ENCODE measurements around the gene TM4SF18. TPM values are rescaled to one million over a fixed set of nuclear protein-coding genes. Genes with fewer than 3 reads are reported as not detected.

TM4SF18 gene
- polyA plus RNA-seq, 1 of the 3 experiments (the other 2 are of a cell fraction), result 0.30 TPM

DNA sequence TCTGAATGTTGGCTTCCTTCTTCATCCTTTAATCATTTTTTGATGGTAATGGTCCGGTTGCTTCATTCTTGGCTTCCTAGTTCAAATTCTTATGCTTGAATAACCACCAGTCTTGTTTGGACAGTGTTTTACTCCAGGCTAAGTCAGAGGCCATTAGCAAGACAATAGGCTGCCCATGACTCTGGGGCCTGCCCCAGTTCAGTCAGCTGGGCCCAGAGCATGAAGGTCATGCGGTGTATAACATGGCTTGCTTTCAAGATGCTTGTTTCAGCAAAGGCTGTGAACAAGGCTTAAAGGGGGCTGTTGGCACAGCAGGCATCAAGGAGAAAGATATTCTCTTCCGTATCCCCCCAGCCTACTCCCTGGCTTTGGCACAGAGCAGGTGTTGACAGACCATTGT lies 13.7 kb downstream of the TM4SF18 start:
- H4K20me1 ChIP-seq (ENCODE audit: insufficient read depth), result no peaks in the 10 kb centered on the region
- POLR2A ChIA-PET, result no interaction called here
- H3F3A ChIP-seq (replicated peaks; ENCODE audit: insufficient read depth), result peaks cover 7% of the 10 kb centered on the region
- no peaks in the 10 kb centered on the region for H3K9me2 ChIP-seq
- H3K9ac ChIP-seq, result no peak overlapping the region
- TF ChIP-seq ELF1 (IDR thresholded peaks at IDR 0.05) (no peak), USF1 (IDR thresholded peaks at IDR 0.05; ENCODE audit: borderline replicate concordance, low read depth) (no peak), MEF2A (IDR thresholded peaks at IDR 0.05; ENCODE audit: borderline replicate concordance, low read depth) (no peak), NFIC (IDR thresholded peaks at IDR 0.05; ENCODE audit: borderline replicate concordance) (no peak), FOXM1 (IDR thresholded peaks at IDR 0.05; ENCODE audit: low read depth) (no peak), RFX5 (IDR thresholded peaks at IDR 0.05; ENCODE audit: low read length) (no peak), POLR2AphosphoS5 (IDR thresholded peaks at IDR 0.05; ENCODE audit: low read depth, low read length) (no peak), TCF12 (IDR thresholded peaks at IDR 0.05) (no peak), YY1 (IDR thresholded peaks at IDR 0.05; ENCODE audit: low read depth) (no peak), RXRA (IDR thresholded peaks at IDR 0.05; ENCODE audit: borderline replicate concordance, low read depth) (no peak), CHD2 (IDR thresholded peaks at IDR 0.05; ENCODE audit: low read length, partially characterized antibody) (no peak), EZH2phosphoT487 (IDR thresholded peaks at IDR 0.05; ENCODE audit: borderline replicate concordance, low read depth) (no peak), GATA2 (CRISPR knock-in tag; IDR thresholded peaks at IDR 0.05) (no peak), USF2 (IDR thresholded peaks at IDR 0.05; ENCODE audit: borderline replicate concordance, low read depth, low read length) (no peak), GABPA (IDR thresholded peaks at IDR 0.05; ENCODE audit: low read depth) (no peak), TAF1 (IDR thresholded peaks at IDR 0.05; ENCODE audit: borderline replicate concordance, low read depth, low read length) (no peak)
- TF ChIP-seq, protein P1, sequence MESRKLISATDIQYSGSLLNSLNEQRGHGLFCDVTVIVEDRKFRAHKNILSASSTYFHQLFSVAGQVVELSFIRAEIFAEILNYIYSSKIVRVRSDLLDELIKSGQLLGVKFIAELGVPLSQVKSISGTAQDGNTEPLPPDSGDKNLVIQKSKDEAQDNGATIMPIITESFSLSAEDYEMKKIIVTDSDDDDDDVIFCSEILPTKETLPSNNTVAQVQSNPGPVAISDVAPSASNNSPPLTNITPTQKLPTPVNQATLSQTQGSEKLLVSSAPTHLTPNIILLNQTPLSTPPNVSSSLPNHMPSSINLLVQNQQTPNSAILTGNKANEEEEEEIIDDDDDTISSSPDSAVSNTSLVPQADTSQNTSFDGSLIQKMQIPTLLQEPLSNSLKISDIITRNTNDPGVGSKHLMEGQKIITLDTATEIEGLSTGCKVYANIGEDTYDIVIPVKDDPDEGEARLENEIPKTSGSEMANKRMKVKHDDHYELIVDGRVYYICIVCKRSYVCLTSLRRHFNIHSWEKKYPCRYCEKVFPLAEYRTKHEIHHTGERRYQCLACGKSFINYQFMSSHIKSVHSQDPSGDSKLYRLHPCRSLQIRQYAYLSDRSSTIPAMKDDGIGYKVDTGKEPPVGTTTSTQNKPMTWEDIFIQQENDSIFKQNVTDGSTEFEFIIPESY (IDR thresholded peaks at IDR 0.05; ENCODE audit: borderline replicate concordance, low read depth), result no peak
- TF ChIP-seq, protein P2, sequence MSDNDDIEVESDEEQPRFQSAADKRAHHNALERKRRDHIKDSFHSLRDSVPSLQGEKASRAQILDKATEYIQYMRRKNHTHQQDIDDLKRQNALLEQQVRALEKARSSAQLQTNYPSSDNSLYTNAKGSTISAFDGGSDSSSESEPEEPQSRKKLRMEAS (IDR thresholded peaks at IDR 0.05; ENCODE audit: low read depth), result no peak
- TF ChIP-seq, protein P3, sequence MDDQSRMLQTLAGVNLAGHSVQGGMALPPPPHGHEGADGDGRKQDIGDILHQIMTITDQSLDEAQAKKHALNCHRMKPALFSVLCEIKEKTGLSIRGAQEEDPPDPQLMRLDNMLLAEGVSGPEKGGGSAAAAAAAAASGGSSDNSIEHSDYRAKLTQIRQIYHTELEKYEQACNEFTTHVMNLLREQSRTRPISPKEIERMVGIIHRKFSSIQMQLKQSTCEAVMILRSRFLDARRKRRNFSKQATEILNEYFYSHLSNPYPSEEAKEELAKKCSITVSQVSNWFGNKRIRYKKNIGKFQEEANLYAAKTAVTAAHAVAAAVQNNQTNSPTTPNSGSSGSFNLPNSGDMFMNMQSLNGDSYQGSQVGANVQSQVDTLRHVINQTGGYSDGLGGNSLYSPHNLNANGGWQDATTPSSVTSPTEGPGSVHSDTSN (IDR thresholded peaks at IDR 0.05), result no peak
- TF ChIP-seq, protein P4, sequence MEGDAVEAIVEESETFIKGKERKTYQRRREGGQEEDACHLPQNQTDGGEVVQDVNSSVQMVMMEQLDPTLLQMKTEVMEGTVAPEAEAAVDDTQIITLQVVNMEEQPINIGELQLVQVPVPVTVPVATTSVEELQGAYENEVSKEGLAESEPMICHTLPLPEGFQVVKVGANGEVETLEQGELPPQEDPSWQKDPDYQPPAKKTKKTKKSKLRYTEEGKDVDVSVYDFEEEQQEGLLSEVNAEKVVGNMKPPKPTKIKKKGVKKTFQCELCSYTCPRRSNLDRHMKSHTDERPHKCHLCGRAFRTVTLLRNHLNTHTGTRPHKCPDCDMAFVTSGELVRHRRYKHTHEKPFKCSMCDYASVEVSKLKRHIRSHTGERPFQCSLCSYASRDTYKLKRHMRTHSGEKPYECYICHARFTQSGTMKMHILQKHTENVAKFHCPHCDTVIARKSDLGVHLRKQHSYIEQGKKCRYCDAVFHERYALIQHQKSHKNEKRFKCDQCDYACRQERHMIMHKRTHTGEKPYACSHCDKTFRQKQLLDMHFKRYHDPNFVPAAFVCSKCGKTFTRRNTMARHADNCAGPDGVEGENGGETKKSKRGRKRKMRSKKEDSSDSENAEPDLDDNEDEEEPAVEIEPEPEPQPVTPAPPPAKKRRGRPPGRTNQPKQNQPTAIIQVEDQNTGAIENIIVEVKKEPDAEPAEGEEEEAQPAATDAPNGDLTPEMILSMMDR (IDR thresholded peaks at IDR 0.05), result no peak
- no peaks in the 10 kb centered on the region for H3K27me3 ChIP-seq (ENCODE audit: insufficient read depth)
- no peak for DNase-seq
- no peaks in the 10 kb centered on the region for H3K36me3 ChIP-seq (replicated peaks in 1 of 2; ENCODE audit: control insufficient read depth in 1 of 2, insufficient read depth in 2 of 2, low read length in 1 of 2)
- H3K4me2 ChIP-seq, result no peak overlapping the region
- H3K9me3 ChIP-seq, result no peaks in the 10 kb centered on the region
- no peak overlapping the region for H3K27ac ChIP-seq (ENCODE audit: low read depth in 2 of 2, low read length in 1 of 2)
- 96% methylated on average over 3 of the region's 3 CpGs for WGBS (ENCODE audit: low lambda C conversion rate)
- no peak overlapping the region for H2AFZ ChIP-seq (ENCODE audit: low read depth)
- CTCF ChIA-PET, result no interaction called here
- H3K4me1 ChIP-seq (ENCODE audit: control insufficient read depth in 1 of 2, insufficient read depth in 2 of 2, low read depth in 1 of 2, low read length in 1 of 2), result peaks cover 0 to 1% of the 10 kb centered on the region in 2 experiments; a peak in 2 of 4 replicates
- no peaks in the 10 kb centered on the region for H3K79me2 ChIP-seq (ENCODE audit: insufficient read depth)
- H3K4me3 ChIP-seq (ENCODE audit: low read depth in 2 of 2, low read length in 1 of 2), result no peak overlapping the region
